ENCODE measurements around the gene ETFBKMT. TPM values are rescaled to one million over a fixed set of nuclear protein-coding genes. Genes with fewer than 3 reads are reported as not detected.

Gene ETFBKMT
- total and polyA plus RNA-seq, 2 of the 13 experiments (the other 11 are each of a cell fraction or from before 2014, with no cell fraction given): 0.62 to 0.93 TPM

GRCh38 chr12:31641509-31642090 is 17.9 kb upstream of the ETFBKMT start (continued):
- TF ChIP-seq PAXIP1 (CRISPR knock-in tag; conservative IDR thresholded peaks at IDR 0.05): peak; percentile 14; the same call in 1 of the 2 replicates
- no peak for TF ChIP-seq ZNF317 (CRISPR knock-in tag; IDR thresholded peaks at IDR 0.05)
- no peak for TF ChIP-seq TFDP1 (CRISPR knock-in tag; IDR thresholded peaks at IDR 0.05; ENCODE audit: borderline replicate concordance)
- peak; percentile 33; the same call in 1 of the 2 replicates for TF ChIP-seq SAP130 (CRISPR knock-in tag; IDR thresholded peaks at IDR 0.05; ENCODE audit: low read depth)
- TF ChIP-seq ZSCAN25 (CRISPR knock-in tag; IDR thresholded peaks at IDR 0.05): no peak
- TF ChIP-seq TCF7 (IDR thresholded peaks at IDR 0.05; ENCODE audit: low read depth): peak; percentile 33; the same call in 1 of the 2 replicates
- TF ChIP-seq EP300 (IDR thresholded peaks at IDR 0.05; ENCODE audit: low read depth in 2 of 2, low read length in 2 of 2): no peak; a peak in 1 of 4 replicates
- 0 out of 2 replicates have a peak, but pooled peaks have one; percentile 20 for TF ChIP-seq EP300 (CRISPR knock-in tag; IDR thresholded peaks at IDR 0.05; ENCODE audit: borderline replicate concordance)
- no peak for TF ChIP-seq PRPF4 (IDR thresholded peaks at IDR 0.05; ENCODE audit: low read depth, low read length, poor library complexity, severe bottlenecking)
- no peak for TF ChIP-seq GPBP1L1 (CRISPR knock-in tag; IDR thresholded peaks at IDR 0.05)
- no peak for TF ChIP-seq RFXAP (CRISPR knock-in tag; IDR thresholded peaks at IDR 0.05; ENCODE audit: borderline replicate concordance)
- no peak for TF ChIP-seq ZBTB34 (CRISPR knock-in tag; IDR thresholded peaks at IDR 0.05)
- no peak for TF ChIP-seq ZNF326 (CRISPR knock-in tag; IDR thresholded peaks at IDR 0.05; ENCODE audit: borderline replicate concordance)
- no peak for TF ChIP-seq ATF2 (CRISPR knock-in tag; IDR thresholded peaks at IDR 0.05)
- no peak for TF ChIP-seq MAFG (CRISPR knock-in tag; IDR thresholded peaks at IDR 0.05)
- no peak for TF ChIP-seq ZNF710 (CRISPR knock-in tag; IDR thresholded peaks at IDR 0.05; ENCODE audit: borderline replicate concordance)
- no peak for TF ChIP-seq ZBTB3 (CRISPR knock-in tag; IDR thresholded peaks at IDR 0.05; ENCODE audit: borderline replicate concordance, low read depth)
- TF ChIP-seq MEF2D (CRISPR knock-in tag; IDR thresholded peaks at IDR 0.05): 0 out of 2 replicates have a peak, but pooled peaks have one; percentile 54
